ENCODE measurements around the gene PNPLA5.
"Not testable (repeated sequence)": the region's sequence is repeated elsewhere in the genome, so short reads cannot be mapped to it uniquely, and the experiment has no call there.

The PNPLA5 gene

DNA sequence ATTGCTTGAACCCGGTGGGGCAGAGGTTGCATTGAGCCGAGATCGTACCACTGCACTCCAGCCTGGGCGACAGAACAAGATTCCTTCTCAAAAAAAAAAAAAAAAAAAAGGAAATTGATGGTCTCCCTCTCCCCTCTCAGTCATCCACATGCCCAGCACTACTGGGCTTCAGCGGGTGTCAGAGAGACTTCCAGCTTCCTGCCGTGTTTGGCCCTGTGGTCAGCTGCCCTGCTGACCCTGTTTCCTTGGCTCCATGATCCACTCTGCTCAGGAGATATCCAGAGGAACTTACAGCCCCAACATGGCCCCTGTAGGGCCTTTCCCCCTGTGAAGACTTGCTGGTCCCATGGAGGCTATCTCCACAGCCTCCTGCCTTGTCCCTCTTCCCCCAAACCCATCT is 25.7 kb upstream of the PNPLA5 start:
- no peaks in the 10 kb centered on the region for H3K36me3 Mint-ChIP-seq (ENCODE audit: low read depth)

DNA sequence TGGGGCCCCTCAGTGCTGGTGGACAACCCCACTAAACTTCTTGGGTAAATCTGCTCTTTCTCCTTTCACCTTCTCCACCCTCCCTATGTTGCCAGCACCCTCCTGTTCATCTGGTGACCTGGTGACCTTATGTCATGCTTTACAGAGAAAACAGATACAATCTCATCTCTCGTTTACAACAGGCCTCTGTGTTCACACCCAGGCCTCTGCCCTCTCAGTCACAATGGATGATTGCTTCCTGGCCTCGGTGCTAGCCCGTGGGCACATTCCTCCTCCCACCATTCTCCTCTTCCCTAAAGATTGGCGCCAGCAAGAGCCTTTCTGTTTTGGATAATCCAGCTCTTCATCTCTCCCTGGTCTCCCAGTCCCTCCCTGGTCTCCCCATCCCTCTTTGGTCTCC is 19.5 kb upstream of the PNPLA5 start:
- Mint-ChIP-seq H3K4me1 (ENCODE audit: low read depth) (no peaks in the 10 kb centered on the region), H3K9me3 (no peaks in the 10 kb centered on the region), H3K36me3 (ENCODE audit: low read depth) (no peaks in the 10 kb centered on the region), H3K27ac (no peak overlapping the region), H3K4me3 (no peak overlapping the region), H3K27me3 (peaks cover 10% of the 10 kb centered on the region)

More for the DNA sequence above, 25.7 kb upstream of the PNPLA5 start:
- no peak overlapping the region for H3K4me3 Mint-ChIP-seq
- no peaks in the 10 kb centered on the region for H3K4me1 Mint-ChIP-seq (ENCODE audit: low read depth)
- H3K9me3 Mint-ChIP-seq = no peaks in the 10 kb centered on the region
- no peak overlapping the region for H3K27ac Mint-ChIP-seq
- H3K27me3 Mint-ChIP-seq = peaks cover 21% of the 10 kb centered on the region

DNA sequence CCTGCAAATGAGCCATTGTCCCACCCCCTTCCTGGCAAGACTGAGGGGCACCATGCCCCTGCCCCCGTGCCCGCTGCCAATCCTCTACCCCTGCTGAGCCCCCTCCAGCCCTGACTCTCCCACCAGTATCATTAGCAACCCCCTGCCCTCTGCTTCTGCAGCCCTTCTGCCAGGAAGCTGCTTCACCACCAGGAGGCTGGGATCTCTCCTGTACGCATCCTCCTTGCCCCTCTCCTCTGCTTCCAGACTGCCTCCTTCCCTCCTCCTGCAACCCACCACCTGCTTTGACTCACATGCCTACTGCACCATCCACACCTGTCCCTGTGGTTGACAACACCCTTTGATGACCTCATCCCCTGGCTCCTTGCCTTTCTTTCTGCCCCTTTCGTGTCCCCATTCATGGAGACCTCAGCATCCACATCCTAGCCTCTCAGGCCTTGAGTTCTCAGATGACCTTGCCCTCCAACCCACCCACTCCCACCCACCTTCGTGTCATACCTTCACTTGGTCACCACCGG is 18.4 kb upstream of the PNPLA5 start:
- Mint-ChIP-seq H3K4me3 (no peak overlapping the region), H3K4me1 (ENCODE audit: low read depth) (no peaks in the 10 kb centered on the region), H3K9me3 (no peaks in the 10 kb centered on the region), H3K27me3 (peaks cover 10% of the 10 kb centered on the region), H3K36me3 (ENCODE audit: low read depth) (no peaks in the 10 kb centered on the region), H3K27ac (no peak overlapping the region)

DNA sequence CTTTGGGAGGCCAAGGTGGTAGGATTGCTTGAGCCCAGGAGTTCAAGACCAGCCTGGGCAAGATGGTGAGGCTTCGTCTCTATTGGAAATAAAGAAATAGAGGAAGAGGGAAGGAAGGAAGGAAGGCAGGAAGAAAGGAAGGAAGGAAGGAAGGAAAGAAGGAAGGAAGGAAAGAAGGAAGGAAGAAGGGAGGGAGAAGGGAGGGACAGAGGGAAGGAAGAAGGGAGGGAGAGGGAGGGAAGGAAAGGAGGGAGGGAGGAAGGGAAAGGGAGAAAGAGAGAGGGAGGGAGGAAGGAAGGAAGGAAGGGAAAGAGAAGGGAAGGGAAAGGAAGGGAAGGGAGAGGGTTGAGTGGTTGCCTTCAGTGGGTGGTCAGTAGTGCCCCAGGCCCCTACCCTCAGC is 17.9 kb upstream of the PNPLA5 start:
- no peaks in the 10 kb centered on the region for H3K4me1 Mint-ChIP-seq (ENCODE audit: low read depth)
- no peak overlapping the region for H3K27ac Mint-ChIP-seq
- H3K36me3 Mint-ChIP-seq (ENCODE audit: low read depth) = no peaks in the 10 kb centered on the region
- H3K27me3 Mint-ChIP-seq = peaks cover 10% of the 10 kb centered on the region
- H3K4me3 Mint-ChIP-seq = no peak overlapping the region
- no peaks in the 10 kb centered on the region for H3K9me3 Mint-ChIP-seq

DNA sequence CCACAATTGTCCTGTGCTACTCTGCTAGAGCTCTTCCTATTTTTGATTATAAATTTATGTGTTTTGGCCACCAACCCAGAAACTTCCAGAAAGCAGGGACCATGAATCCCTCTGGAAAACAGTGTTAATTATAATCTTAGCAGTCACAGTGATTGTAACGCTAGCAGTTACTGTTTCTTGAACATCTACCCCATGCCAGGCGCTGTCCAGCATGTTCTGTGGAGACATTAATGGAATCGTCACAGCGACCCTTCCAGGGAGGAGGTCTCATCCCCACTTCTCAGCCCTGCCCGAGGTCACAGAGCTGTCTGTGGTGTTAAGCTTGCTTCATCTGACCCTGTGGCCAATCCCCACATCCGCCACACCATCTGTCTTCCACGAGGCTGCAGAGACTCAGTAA is 13.9 kb upstream of the PNPLA5 start:
- H3K4me1 Mint-ChIP-seq (ENCODE audit: low read depth) = no peaks in the 10 kb centered on the region
- H3K9me3 Mint-ChIP-seq = no peaks in the 10 kb centered on the region
- H3K4me3 Mint-ChIP-seq = no peak overlapping the region
- H3K27ac Mint-ChIP-seq = no peak overlapping the region
- H3K36me3 Mint-ChIP-seq (ENCODE audit: low read depth) = no peaks in the 10 kb centered on the region
- H3K27me3 Mint-ChIP-seq = peaks cover 12% of the 10 kb centered on the region

DNA sequence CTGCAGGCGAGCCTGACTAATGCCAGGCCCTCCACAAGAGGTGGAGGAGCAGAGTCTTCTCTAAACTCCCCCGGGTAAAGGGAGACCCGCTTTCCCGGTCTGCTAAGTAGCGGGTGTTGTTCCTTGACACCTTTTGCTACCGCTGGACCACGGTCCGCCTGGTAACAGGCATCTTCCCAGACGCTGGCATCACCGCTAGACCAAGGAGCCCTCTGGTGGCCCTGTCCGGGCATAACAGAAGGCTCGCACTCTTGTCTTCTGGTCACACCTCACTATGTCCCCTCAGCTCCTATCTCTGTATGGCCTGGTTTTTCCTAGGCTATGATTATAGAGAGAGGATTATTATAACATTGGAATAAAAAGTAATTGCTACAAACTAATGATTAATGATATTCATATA is 12.6 kb upstream of the PNPLA5 start:
- H3K9me3 Mint-ChIP-seq; H3K4me3 Mint-ChIP-seq; H3K4me1 Mint-ChIP-seq (ENCODE audit: low read depth); H3K36me3 Mint-ChIP-seq (ENCODE audit: low read depth); H3K27ac Mint-ChIP-seq: not testable (repeated sequence)
- H3K27me3 Mint-ChIP-seq = peaks cover 12% of the 10 kb centered on the region

DNA sequence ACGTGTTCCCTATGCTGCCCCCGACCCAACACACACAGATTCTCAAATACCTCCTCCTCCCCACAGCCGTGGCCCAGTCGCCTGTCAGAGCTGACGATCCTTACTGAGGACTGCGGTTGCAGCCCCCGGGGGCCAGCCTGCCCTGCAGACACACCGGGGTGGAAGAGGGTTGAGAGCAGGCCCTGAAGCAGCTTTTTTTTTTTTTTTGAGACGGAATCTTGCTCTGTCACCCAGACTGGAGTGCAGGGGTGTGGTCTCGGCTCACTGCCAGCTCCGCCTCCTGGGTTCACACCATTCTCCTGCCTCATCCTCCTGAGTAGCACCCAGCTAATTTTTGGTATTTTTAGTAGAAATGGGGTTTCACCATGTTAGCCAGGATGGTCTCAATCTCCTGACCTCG is 11.2 kb upstream of the PNPLA5 start:
- not testable (repeated sequence) for H3K4me1 Mint-ChIP-seq (ENCODE audit: low read depth); H3K36me3 Mint-ChIP-seq (ENCODE audit: low read depth); H3K4me3 Mint-ChIP-seq; H3K27ac Mint-ChIP-seq; H3K9me3 Mint-ChIP-seq
- H3K27me3 Mint-ChIP-seq = peaks cover 12% of the 10 kb centered on the region

DNA sequence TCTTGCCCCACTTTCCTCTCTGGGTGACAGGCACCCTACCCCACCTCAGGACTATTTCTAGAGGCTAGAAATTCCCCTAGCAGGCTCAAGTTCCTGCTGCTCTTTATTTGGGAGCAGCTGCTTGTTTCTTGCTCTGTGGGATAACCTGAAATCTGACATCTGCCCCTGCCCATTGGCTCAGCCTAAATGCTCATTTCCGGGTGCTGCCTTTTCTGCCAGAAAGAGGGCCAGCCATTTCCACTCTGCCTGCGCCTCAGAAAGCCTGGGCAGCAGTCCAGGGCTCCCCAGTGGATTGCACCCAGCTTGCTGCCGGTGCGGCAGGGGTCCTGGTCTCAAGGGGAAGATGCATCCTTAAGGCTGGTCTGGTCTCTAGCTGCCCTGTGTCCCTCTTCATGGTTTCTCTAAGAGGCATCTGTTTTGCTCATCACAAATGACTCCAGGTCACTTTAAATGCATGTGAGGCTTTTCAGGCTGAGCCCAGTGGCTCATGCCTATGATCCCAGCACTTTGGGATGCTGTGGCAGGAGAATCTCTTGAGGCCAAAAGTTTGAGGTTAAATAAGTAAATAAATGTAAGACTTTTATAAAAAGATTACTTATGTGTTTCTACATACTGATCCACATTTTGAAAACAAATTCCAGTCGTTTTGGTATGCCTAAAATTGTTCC is 10.3 kb upstream of the PNPLA5 start:
- no peak overlapping the region for H3K4me3 Mint-ChIP-seq
- peaks cover 12% of the 10 kb centered on the region for H3K27me3 Mint-ChIP-seq
- no peaks in the 10 kb centered on the region for H3K4me1 Mint-ChIP-seq (ENCODE audit: low read depth)
- H3K9me3 Mint-ChIP-seq = no peaks in the 10 kb centered on the region
- H3K36me3 Mint-ChIP-seq (ENCODE audit: low read depth) = no peaks in the 10 kb centered on the region
- H3K27ac Mint-ChIP-seq = no peak overlapping the region

DNA sequence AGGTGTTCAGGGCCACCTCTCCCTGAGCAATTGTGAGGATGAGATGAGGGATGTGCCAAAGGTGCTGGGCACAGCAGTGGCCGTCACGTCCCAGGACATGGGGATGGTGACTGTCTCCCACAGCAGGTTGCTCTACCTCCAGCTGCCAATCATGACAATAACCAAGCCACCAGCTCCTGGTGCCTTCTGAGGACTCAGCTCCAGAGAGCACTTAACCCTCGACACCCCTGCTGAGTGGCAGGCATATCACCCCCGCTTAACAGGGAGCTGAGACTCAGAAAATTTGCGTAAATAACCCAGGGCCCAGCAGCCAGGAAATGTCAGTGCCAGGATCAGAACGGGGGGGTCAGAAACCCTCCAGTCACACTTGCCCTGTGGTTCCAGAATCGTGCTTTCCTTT is 8.4 kb upstream of the PNPLA5 start:
- H3K36me3 Mint-ChIP-seq (ENCODE audit: low read depth) = no peaks in the 10 kb centered on the region
- no peak overlapping the region for H3K4me3 Mint-ChIP-seq
- no peaks in the 10 kb centered on the region for H3K9me3 Mint-ChIP-seq
- H3K27ac Mint-ChIP-seq = no peak overlapping the region
- H3K4me1 Mint-ChIP-seq (ENCODE audit: low read depth) = no peaks in the 10 kb centered on the region
- peaks cover 12% of the 10 kb centered on the region for H3K27me3 Mint-ChIP-seq

DNA sequence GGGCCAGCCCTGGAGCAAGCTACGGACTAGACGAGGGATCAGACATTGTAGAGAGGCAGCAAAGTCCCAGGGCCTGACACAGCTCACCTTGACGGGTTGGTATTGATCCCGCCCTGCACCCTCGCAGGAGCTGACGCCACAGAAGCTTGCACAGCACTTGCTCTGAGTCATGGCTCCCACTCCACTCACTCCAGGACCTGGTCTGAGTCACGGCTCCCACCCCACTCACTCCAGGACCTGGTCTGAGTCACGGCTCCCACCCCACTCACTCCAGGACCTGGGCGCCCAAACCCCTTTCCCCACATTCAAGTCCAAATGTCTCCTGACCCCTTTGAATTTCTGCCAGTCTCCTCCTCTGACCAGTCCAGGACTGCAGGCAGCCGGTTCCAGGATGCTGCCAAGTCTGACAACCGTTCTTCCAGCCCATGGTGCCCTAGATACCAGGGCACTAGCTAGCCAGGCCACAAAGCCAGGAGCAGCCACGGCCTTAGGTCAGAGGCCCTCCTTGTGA is 6.0 kb upstream of the PNPLA5 start:
- Mint-ChIP-seq H3K27me3 (peaks cover 15% of the 10 kb centered on the region), H3K27ac (no peak overlapping the region), H3K36me3 (ENCODE audit: low read depth) (no peaks in the 10 kb centered on the region), H3K9me3 (no peaks in the 10 kb centered on the region), H3K4me1 (ENCODE audit: low read depth) (no peaks in the 10 kb centered on the region), H3K4me3 (no peak overlapping the region)

DNA sequence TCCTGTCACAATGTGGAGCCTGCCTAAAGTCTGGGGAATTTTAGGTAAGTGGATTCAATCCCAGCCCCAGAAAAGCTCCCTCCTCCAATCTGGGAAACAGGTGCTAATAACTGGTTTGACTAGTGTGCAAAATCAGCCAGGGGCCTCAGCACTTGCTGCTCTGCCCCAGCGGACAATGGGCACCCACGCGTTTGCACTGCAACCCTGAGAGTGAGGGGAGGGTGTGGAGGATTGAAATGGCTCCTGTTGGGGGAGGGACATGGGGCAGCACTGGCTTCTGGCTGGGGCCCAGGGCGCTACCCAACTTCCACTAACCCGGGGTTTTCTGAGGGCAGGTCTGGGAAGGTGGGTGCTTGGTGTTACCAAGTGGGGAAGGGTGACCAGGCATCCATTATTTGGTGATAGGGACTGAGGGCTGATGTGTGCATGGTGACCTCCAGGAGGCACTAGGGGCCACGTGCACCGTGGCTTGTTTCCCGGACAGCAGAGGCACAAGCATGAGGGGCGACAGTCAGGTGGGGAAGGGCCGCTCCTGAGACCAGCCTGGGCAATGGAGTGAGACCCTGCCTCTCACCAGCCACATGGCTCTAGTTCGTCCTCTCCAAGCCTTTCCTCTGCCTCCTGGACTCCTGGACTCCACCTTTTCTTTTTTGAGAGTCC is 4.3 kb upstream of the PNPLA5 start:
- Mint-ChIP-seq H3K9me3 (no peaks in the 10 kb centered on the region), H3K4me1 (ENCODE audit: low read depth) (no peaks in the 10 kb centered on the region), H3K36me3 (ENCODE audit: low read depth) (no peaks in the 10 kb centered on the region), H3K27me3 (peaks cover 23% of the 10 kb centered on the region), H3K27ac (no peak overlapping the region), H3K4me3 (no peak overlapping the region)

DNA sequence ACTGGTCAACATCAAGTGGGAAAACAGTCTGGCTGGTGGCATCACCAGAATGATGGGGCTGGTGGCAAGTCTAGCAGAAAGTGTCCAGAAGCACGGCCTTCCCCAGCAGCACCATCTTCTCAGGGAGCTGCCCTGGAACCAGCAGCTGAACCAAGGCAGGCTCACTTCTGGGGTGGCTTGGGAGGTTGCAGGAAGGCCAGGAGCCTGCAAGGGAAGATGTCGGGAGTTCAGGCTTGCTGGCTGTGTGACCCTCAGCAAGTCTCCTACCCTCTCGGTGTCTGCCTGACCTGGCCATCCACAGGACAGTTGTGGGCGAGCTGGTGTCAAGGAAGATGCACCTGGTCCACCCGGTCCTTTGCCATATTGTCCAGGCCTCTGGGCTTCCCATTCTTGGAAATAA is 2.3 kb upstream of the PNPLA5 start:
- no peak overlapping the region for H3K27ac Mint-ChIP-seq
- H3K27me3 Mint-ChIP-seq = peaks cover 36% of the 10 kb centered on the region

DNA sequence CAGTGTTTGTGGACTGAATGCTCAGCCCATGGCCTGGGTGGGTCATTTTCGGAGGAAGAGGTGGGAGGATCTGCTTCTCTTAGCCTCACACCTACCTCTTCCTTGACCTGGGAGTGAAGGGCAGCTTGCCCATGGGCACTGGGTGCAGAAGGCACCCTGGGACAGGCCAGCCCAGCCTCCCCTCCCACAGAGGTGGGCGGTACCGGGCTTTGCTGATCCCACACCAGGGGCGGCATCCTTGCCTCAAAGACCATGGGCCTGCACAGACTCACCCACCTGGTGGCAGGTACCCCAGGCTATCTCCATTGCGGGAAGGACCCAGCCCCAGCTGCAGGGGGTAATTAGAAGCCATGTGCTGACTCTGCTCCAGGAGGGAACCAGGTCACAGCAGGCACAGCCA is 1.5 kb upstream of the PNPLA5 start:
- Mint-ChIP-seq H3K27ac (no peak overlapping the region), H3K27me3 (peaks cover 42% of the 10 kb centered on the region), H3K36me3 (ENCODE audit: low read depth) (no peaks in the 10 kb centered on the region), H3K4me3 (no peak overlapping the region), H3K9me3 (no peaks in the 10 kb centered on the region), H3K4me1 (ENCODE audit: low read depth) (no peaks in the 10 kb centered on the region)

More for the DNA sequence above, 2.3 kb upstream of the PNPLA5 start:
- Mint-ChIP-seq H3K9me3 (no peaks in the 10 kb centered on the region), H3K36me3 (ENCODE audit: low read depth) (no peaks in the 10 kb centered on the region), H3K4me1 (ENCODE audit: low read depth) (no peaks in the 10 kb centered on the region), H3K4me3 (no peak overlapping the region)

DNA sequence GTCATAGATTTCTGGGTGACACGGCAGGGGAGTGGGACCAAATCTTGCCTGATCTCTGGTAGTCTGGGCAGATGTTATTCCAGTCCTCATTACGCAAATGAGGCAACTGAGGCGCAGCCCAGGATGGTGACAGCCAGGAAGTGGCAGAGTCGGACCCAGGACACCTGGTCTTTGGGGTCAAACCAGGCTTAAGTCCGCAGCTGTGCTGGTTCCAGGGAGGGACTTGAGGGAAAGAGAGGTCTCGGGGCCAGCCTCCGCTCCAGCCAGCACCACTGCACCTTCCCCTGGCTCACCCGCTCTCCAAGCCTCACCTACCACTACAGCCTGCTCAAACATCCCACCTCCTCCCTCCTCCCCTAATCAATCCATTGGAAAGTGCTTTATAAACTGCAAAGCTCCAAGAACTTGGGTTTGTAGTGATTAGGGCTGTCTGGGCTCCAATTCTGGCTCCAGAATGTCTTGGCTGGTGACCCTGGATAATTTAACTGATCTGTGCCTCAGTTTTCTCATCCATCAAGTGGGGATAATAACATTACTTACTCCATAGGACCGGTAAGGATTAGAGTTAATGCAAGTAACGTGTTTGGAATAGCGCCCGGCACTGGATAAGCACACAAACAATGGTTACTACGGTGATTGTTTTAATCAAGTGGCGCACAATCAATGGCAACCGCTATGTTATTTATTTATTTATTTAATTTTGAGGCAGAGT is 526 bp upstream of the PNPLA5 start:
- Mint-ChIP-seq H3K27me3 (peaks cover 48% of the 10 kb centered on the region), H3K9me3 (no peaks in the 10 kb centered on the region), H3K36me3 (ENCODE audit: low read depth) (no peaks in the 10 kb centered on the region), H3K4me1 (ENCODE audit: low read depth) (no peaks in the 10 kb centered on the region), H3K4me3 (no peak overlapping the region), H3K27ac (no peak overlapping the region)

DNA sequence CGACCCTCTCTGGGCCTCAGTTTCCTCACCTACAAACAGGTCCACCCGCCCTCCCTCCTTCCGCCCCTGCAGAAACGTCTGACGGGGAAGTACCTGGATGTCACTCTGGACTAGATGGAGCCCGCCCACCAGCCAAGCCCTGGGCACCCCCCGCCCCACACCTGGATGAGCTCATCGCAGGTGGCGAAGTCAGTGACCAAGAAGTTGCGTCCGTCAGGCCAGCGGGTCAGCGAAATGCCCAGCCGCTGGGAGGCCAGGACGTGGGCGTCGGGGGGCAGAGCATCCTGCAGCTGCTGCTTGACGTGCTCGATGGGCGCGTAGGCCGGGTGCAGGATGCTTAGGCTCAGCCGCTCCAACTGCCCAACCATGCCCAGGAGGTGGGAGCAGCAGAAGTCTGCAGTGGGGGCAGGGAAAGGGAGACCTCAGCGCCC is 897 bp downstream of the PNPLA5 start:
- H3K36me3 Mint-ChIP-seq (ENCODE audit: low read depth) = no peaks in the 10 kb centered on the region
- peaks cover 57% of the 10 kb centered on the region for H3K27me3 Mint-ChIP-seq
- no peak overlapping the region for H3K27ac Mint-ChIP-seq
- H3K4me3 Mint-ChIP-seq = no peak overlapping the region
- no peaks in the 10 kb centered on the region for H3K4me1 Mint-ChIP-seq (ENCODE audit: low read depth)
- no peaks in the 10 kb centered on the region for H3K9me3 Mint-ChIP-seq
